LNCaP clone FGC (cell line): ENCODE results near the gene KANSL1L.

Source experiments
- DNase-seq: peaks from one replicate; pipeline ENCODE4 v3.0.0-alpha.2; 2011; ENCODE audit warnings: low read depth
- H3K4me3 ChIP-seq: 2 replicates; pipeline ENCODE4 v1.5.1; 2011; ENCODE audit warnings: mild to moderate bottlenecking, low read depth, low read length, control low read depth
- TF ChIP-seq, protein P1 (sequence below): IDR thresholded peaks from 2 replicates; pipeline ENCODE4 v1.5.1; 2012; ENCODE audit warnings: mild to moderate bottlenecking; ENCODE audit not compliant: control insufficient read depth, insufficient read depth; ENCODE audit errors: extremely low read depth

The KANSL1L gene

DNA sequence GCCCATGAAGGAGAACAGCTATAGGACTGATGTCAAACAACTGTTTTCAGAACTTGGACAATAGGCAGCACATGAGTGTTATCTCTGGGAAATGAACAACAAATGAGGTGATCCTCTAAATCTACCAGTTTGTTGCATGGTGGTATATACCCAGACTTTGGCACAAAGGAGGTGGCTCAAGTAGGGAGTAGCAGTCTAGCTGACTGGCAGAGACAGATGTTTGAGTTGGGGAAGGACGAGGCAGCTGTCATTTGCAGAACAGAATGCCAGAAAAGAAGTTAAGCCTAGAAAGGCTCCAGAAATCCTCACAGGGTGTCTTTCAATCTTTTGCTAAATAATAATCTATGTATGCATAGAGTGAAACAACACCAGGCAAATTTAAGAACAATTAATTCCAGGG is 121.4 kb downstream of the KANSL1L start:
- TF ChIP-seq, protein P1, sequence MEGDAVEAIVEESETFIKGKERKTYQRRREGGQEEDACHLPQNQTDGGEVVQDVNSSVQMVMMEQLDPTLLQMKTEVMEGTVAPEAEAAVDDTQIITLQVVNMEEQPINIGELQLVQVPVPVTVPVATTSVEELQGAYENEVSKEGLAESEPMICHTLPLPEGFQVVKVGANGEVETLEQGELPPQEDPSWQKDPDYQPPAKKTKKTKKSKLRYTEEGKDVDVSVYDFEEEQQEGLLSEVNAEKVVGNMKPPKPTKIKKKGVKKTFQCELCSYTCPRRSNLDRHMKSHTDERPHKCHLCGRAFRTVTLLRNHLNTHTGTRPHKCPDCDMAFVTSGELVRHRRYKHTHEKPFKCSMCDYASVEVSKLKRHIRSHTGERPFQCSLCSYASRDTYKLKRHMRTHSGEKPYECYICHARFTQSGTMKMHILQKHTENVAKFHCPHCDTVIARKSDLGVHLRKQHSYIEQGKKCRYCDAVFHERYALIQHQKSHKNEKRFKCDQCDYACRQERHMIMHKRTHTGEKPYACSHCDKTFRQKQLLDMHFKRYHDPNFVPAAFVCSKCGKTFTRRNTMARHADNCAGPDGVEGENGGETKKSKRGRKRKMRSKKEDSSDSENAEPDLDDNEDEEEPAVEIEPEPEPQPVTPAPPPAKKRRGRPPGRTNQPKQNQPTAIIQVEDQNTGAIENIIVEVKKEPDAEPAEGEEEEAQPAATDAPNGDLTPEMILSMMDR, result no peak
- no peak for DNase-seq
- H3K4me3 ChIP-seq, result no peak overlapping the region

DNA sequence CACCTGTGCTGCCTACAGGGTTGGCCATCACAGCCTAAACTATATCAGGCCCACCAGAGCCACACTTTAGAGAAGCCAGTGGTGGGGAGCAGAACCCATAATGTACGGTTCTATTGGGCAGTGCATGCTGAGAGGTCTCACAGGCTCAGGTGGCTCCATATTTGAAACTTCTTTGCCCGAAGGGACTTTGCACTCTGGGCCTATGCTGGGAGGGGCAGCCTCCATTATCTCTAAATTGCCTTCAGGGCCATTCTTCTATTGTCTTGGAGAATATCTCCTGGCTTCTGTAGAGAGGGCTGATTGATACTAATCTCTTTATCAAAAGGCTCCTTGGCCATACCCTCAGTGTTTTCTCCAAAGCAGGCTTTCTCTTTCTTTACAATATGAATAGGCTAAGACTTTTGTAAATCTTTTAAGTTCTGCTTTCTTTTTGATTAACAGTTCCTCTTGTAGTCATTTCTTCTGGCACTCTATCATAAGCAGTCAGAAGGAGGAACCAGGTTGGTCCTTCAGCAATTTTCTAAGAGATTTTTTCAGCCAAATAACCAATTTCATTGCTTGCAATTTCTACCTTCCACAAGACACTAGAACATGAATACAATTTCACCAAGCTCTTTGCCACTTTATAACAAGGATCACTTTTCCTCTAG is 124.2 kb downstream of the KANSL1L start:
- no peak for DNase-seq
- H3K4me3 ChIP-seq, result no peak overlapping the region
- TF ChIP-seq, protein P1, result no peak

DNA sequence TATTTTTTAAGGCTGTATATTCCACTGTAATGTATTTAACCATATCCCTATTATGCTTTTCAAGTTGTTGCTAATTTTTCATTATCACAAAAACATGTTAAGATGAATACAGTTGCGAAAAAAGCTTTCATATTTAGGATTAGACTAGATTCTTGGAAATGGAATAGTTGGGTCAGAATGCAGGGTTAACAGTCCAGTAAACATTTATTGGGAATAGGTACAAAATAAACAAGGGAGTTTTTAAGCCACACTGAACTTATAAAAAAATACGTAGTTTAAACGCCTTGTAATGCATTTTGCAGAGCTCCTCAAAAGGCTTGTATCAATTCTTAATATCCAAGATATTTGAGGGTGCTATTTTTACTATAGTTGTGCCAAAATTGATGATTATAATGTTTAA is 133.1 kb downstream of the KANSL1L start:
- TF ChIP-seq, protein P1, result no peak
- H3K4me3 ChIP-seq, result no peak overlapping the region
- DNase-seq, result no peak

DNA sequence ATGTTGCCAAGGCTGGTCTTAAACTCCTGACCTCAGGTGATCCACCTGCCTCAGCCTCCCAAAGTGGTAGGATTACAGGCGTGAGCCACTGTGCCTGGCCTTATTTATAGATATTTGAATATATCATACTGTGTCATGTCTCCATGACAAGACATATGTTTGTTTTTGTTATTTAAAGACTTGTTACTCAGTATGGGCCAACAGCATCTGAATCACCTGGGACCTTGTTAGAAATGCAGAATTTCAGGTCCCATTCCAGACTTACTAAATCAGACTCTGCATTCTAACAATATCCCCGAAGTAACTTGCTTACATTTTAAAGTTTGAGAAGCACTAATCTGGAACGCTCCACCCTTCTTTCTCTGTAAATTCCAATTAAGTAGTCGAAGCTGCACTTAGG is 135.5 kb downstream of the KANSL1L start:
- no peak for DNase-seq
- no peak overlapping the region for H3K4me3 ChIP-seq
- TF ChIP-seq, protein P1, result no peak

DNA sequence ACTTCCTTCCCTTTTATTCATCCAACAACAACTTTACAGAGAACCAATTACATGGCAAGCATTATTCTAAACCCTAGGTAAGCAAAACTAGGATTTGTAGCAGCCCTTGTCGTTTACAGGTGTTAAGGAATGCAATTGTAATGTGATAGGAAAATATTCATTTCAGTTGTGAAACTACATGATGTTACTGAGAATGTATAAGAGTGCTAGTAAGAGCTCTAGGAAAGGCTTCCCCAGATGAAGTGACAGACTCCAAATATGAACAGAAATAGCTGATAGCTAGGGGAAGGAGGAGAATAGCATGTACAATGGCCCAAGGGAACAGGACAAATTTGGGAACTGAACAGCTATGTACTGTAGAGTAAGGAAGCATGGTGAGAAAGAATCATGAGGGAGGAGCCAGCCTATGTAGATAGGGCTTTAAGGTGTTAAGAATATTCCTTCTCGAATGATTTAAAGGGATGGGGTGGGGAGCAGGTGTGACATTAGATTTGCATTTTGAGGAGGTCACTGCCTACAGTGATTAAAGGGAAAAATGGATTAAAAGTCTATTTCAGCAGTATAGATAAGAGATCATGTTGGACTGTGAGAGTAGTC is 137.0 kb downstream of the KANSL1L start:
- H3K4me3 ChIP-seq, result no peak overlapping the region
- TF ChIP-seq, protein P1, result no peak
- no peak for DNase-seq

DNA sequence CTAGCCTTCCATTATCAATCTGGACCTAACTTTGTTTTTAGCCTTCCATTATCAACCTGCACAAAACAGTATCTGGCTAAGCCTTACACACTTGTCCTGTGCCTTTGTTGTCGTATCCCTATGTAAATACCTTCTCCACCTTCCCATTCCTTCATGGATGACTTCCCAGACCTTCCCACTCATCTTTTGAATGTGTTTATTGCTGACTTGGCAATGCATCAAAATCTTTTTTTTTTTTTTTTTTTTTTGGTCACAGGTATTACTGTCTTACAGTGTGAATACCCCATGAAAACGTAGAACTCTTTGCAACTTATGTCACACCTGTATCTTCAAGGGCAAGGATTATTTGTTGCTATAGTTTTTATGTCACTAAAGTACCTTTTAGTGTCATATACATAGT is 143.0 kb downstream of the KANSL1L start:
- DNase-seq, result peak; percentile 41
- TF ChIP-seq, protein P1, result no peak

DNA sequence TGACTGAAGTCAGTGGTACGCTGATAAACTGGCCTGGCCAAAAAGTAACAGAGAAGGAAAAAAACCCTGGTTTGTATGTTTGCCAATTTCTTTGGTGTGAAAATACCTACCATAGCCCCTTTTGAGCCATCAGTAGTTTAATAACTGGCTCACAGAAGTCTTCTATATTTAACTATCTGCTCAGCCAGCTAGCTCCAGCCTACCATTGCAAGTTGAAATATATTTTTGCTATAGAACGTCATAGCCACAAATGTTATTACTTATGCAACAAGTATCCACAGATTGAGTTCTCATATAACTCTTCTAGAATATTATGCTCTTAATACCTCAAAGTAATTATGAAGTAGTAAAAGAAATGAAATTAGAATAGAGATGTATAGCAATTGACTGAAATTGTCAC is 143.6 kb downstream of the KANSL1L start:
- H3K4me3 ChIP-seq, result no peak overlapping the region
- TF ChIP-seq, protein P1, result no peak
- DNase-seq, result no peak

More for the DNA sequence above, 143.0 kb downstream of the KANSL1L start:
- H3K4me3 ChIP-seq, result no peak overlapping the region
